ENCODE measurements around the gene RIMS4. TPM values are rescaled to one million over a fixed set of nuclear protein-coding genes. Genes with fewer than 3 reads are reported as not detected.

Gene RIMS4
- total RNA-seq, 1 experiment from 2014 or later: 16.3 TPM

DNA sequence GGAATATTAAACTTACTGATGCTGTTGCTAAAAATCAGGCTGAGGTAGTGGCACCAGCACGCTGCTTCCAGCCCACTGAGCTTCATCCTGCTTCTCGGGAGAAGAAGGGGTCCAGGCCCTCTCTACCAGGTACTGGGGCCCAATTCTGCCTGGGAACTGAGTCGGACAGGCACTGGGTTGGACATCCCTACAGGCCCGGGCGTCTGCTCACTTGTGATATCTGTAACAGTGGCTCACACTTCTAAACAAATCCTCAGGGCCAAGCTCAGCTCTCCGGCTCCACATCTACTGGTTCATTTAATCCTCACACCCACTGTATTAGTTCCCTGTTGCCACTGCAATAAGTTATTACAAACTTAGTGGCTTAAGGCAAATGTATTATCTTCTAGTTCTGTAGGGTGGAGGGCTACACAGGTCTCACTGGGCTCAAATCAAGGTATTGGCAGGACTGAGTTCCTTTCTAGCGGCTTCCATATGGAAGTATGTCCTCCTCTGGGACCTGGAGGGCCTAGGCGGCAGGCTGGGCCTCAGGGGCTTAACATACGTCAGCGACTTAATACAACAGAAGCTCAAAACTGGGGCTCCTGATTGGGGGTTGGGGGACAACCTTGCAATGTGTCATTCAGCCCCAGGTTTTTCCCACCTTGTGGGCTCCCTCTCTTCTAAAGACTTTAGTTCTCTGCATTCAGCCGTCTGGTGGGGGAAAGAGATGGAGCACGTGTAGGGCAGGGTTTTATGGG lies 66.3 kb downstream of the RIMS4 start:
- H2BK15ac ChIP-seq (ENCODE audit: low read depth, low read length): no peak overlapping the region
- Mint-ChIP-seq H3K27ac (no peak overlapping the region), H3K9me3 (no peaks in the 10 kb centered on the region; a peak in 1 of 5 replicates), H3K27me3 (ENCODE audit: low read depth) (peaks cover 68% of the 10 kb centered on the region), H3K4me1 (peaks cover 12 to 39% of the 10 kb centered on the region in 2 experiments), H3K4me3 (no peak overlapping the region; a peak in 1 of 5 replicates), H3K36me3 (ENCODE audit: insufficient read depth in 1 of 3, low read depth in 3 of 3) (no peaks in the 10 kb centered on the region)
- no peaks in the 10 kb centered on the region for H4K20me1 ChIP-seq (ENCODE audit: control insufficient read depth, insufficient read depth, insufficient read length)
- no peak overlapping the region for H3K9ac ChIP-seq (ENCODE audit: extremely low read depth, insufficient read length, low read length)
- no peak overlapping the region for H3K4ac ChIP-seq (ENCODE audit: low read depth, low read length)
- H3K27ac ChIP-seq (ENCODE audit: insufficient read length, low read depth, low read length): no peak overlapping the region
- H3K23me2 ChIP-seq (ENCODE audit: insufficient read length, low read depth, low read length, poor library complexity, severe bottlenecking): peaks cover 8% of the 10 kb centered on the region
- no peak overlapping the region for H2BK20ac ChIP-seq (ENCODE audit: low read depth, low read length, poor library complexity, severe bottlenecking)
- no peak overlapping the region for H2BK12ac ChIP-seq (ENCODE audit: insufficient read length, low read depth, low read length)
- no peak overlapping the region for H3K56ac ChIP-seq (ENCODE audit: insufficient read length, low read depth, low read length)
- H2AK5ac ChIP-seq (ENCODE audit: insufficient read length, low read length): no peak overlapping the region
- no peak overlapping the region for H2BK5ac ChIP-seq (ENCODE audit: insufficient read length, low read length)
- DNase-seq: no peak
- no CpG with 5 or more reads among the region's 12 CpGs for WGBS (ENCODE audit: extremely low coverage, insufficient read length, low lambda C conversion rate)
- no peak overlapping the region for H4K91ac ChIP-seq (ENCODE audit: insufficient read length, low read depth, low read length)
- no peak overlapping the region for H2AFZ ChIP-seq (ENCODE audit: low read length)
- H3K79me1 ChIP-seq (ENCODE audit: insufficient read depth, low read depth, low read length, poor library complexity, severe bottlenecking): no peaks in the 10 kb centered on the region
- H3K79me2 ChIP-seq (ENCODE audit: insufficient read depth, low read length): no peaks in the 10 kb centered on the region
- H3K4me1 ChIP-seq (ENCODE audit: insufficient read depth, low read length): no peaks in the 10 kb centered on the region
- no peak overlapping the region for H3T11ph ChIP-seq (ENCODE audit: low read length)
- H3K27me3 ChIP-seq (ENCODE audit: insufficient read depth, low read length): peaks cover 7% of the 10 kb centered on the region; the same call in 1 of the 2 replicates
- no peak overlapping the region for H3K4me2 ChIP-seq (ENCODE audit: insufficient read depth, insufficient read length, low read length)
- H2BK120ac ChIP-seq (ENCODE audit: low read depth, low read length, poor library complexity, severe bottlenecking): no peak overlapping the region
- no peak overlapping the region for H3K14ac ChIP-seq (ENCODE audit: insufficient read depth, low read length)
- TF ChIP-seq, protein P1, sequence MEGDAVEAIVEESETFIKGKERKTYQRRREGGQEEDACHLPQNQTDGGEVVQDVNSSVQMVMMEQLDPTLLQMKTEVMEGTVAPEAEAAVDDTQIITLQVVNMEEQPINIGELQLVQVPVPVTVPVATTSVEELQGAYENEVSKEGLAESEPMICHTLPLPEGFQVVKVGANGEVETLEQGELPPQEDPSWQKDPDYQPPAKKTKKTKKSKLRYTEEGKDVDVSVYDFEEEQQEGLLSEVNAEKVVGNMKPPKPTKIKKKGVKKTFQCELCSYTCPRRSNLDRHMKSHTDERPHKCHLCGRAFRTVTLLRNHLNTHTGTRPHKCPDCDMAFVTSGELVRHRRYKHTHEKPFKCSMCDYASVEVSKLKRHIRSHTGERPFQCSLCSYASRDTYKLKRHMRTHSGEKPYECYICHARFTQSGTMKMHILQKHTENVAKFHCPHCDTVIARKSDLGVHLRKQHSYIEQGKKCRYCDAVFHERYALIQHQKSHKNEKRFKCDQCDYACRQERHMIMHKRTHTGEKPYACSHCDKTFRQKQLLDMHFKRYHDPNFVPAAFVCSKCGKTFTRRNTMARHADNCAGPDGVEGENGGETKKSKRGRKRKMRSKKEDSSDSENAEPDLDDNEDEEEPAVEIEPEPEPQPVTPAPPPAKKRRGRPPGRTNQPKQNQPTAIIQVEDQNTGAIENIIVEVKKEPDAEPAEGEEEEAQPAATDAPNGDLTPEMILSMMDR (conservative IDR thresholded peaks at IDR 0.05): no peak
- H4K5ac ChIP-seq (ENCODE audit: insufficient read length, low read depth, low read length): no peak overlapping the region
- H3K23ac ChIP-seq (ENCODE audit: insufficient read length, low read depth, low read length): no peak overlapping the region
- H4K8ac ChIP-seq (replicated peaks; ENCODE audit: insufficient read length, low read depth, low read length): no peak overlapping the region
- no peak overlapping the region for H3K18ac ChIP-seq (ENCODE audit: insufficient read length, low read depth, low read length)
- no peaks in the 10 kb centered on the region for H3K9me3 ChIP-seq (ENCODE audit: control insufficient read depth, low read depth, low read length)

All from H9 (cell line).